Measurements from ENCODE around the gene LRRC56.

LRRC56 gene

GRCh38 chr11:597166-597725 is 59.9 kb downstream of the LRRC56 start:
- no peak for DNase-seq (ENCODE audit: low read depth in 2 of 2)

GRCh38 chr11:598005-598680 is 60.8 kb downstream of the LRRC56 start:
- DNase-seq (ENCODE audit: low read depth in 2 of 2) = no peak

- DNase-seq (ENCODE audit: low read depth in 2 of 2) = no peak
These were observed 64.4 kb downstream of the LRRC56 start for GRCh38 chr11:601573-602245.

- no peak for DNase-seq (ENCODE audit: low read depth in 2 of 2)
These were observed 65.8 kb downstream of the LRRC56 start for GRCh38 chr11:603154-603553.
